ENCODE data around the gene POPDC2.
"Not testable (repeated sequence)": the region's sequence is repeated elsewhere in the genome, so short reads cannot be mapped to it uniquely, and the experiment has no call there.

POPDC2 gene

GRCh38 chr3:119681279-119681678 is 20.9 kb upstream of the POPDC2 start:
- Histone ChIP-seq H3K4me3 (ENCODE audit: low read length) (no peak overlapping the region), H3K4me1 (ENCODE audit: control insufficient read depth, low read depth, low read length) (peaks cover 2% of the 10 kb centered on the region), H3K27ac (ENCODE audit: low read length) (no peak overlapping the region), H3K36me3 (ENCODE audit: control insufficient read depth, low read depth, low read length) (no peaks in the 10 kb centered on the region), H3K9me3 (ENCODE audit: control insufficient read depth, low read depth, low read length) (no peaks in the 10 kb centered on the region), H3K9ac (ENCODE audit: low read length) (no peak overlapping the region), H3K27me3 (ENCODE audit: control insufficient read depth, insufficient read depth, low read length) (no peaks in the 10 kb centered on the region)

GRCh38 chr3:119679874-119680273 is 19.5 kb upstream of the POPDC2 start:
- Histone ChIP-seq H3K27me3 (ENCODE audit: control insufficient read depth, insufficient read depth, low read length) (no peaks in the 10 kb centered on the region), H3K9ac (ENCODE audit: low read length) (no peak overlapping the region), H3K27ac (ENCODE audit: low read length) (no peak overlapping the region)

GRCh38 chr3:119678209-119678608 is 17.8 kb upstream of the POPDC2 start:
- peaks cover 12% of the 10 kb centered on the region for H3K36me3 ChIP-seq (ENCODE audit: control insufficient read depth, low read depth, low read length)
- not testable (repeated sequence) for H3K27me3 ChIP-seq (ENCODE audit: control insufficient read depth, insufficient read depth, low read length); H3K4me3 ChIP-seq (ENCODE audit: low read length); H3K9me3 ChIP-seq (ENCODE audit: control insufficient read depth, low read depth, low read length); H3K27ac ChIP-seq (ENCODE audit: low read length); H3K9ac ChIP-seq (ENCODE audit: low read length); H3K4me1 ChIP-seq (ENCODE audit: control insufficient read depth, low read depth, low read length)

More at GRCh38 chr3:119679874-119680273, 19.5 kb upstream of the POPDC2 start:
- peaks cover 8% of the 10 kb centered on the region for H3K4me1 ChIP-seq (ENCODE audit: control insufficient read depth, low read depth, low read length)
- no peaks in the 10 kb centered on the region for H3K9me3 ChIP-seq (ENCODE audit: control insufficient read depth, low read depth, low read length)
- H3K36me3 ChIP-seq (ENCODE audit: control insufficient read depth, low read depth, low read length), result peaks cover under 1% of the 10 kb centered on the region
- no peak overlapping the region for H3K4me3 ChIP-seq (ENCODE audit: low read length)

GRCh38 chr3:119677641-119677934 is 17.2 kb upstream of the POPDC2 start:
- Histone ChIP-seq H3K4me1 (ENCODE audit: control insufficient read depth, low read depth, low read length) (peaks cover 8% of the 10 kb centered on the region), H3K9ac (ENCODE audit: low read length) (peak overlapping the region; percentile 54), H3K27me3 (ENCODE audit: control insufficient read depth, insufficient read depth, low read length) (no peaks in the 10 kb centered on the region), H3K9me3 (ENCODE audit: control insufficient read depth, low read depth, low read length) (no peaks in the 10 kb centered on the region), H3K27ac (ENCODE audit: low read length) (peak overlapping the region; percentile 69), H3K4me3 (ENCODE audit: low read length) (peak overlapping the region; percentile 75), H3K36me3 (ENCODE audit: control insufficient read depth, low read depth, low read length) (peaks cover 18% of the 10 kb centered on the region)

GRCh38 chr3:119676771-119677640 is 16.6 kb upstream of the POPDC2 start, which contains the start of gene COX17:
Gene COX17 (minus strand): TSS chr3:119677406. CDS start chr3:119677310, 96 bp downstream.
- Histone ChIP-seq H3K9ac (ENCODE audit: low read length) (peak within 1 kb of the TSS; percentile 68), H3K27ac (ENCODE audit: low read length) (peak within 1 kb of the TSS; percentile 69), H3K27me3 (ENCODE audit: control insufficient read depth, insufficient read depth, low read length) (no peaks in the 10 kb centered on the region), H3K4me3 (ENCODE audit: low read length) (peak within 1 kb of the TSS; percentile 81), H3K36me3 (ENCODE audit: control insufficient read depth, low read depth, low read length) (peaks cover 23% of the 10 kb centered on the region), H3K9me3 (ENCODE audit: control insufficient read depth, low read depth, low read length) (no peaks in the 10 kb centered on the region), H3K4me1 (ENCODE audit: control insufficient read depth, low read depth, low read length) (peaks cover 8% of the 10 kb centered on the region)

- Histone ChIP-seq H3K27ac (ENCODE audit: low read length) (no peak overlapping the region), H3K4me3 (ENCODE audit: low read length) (peak overlapping the region; percentile 81), H3K27me3 (ENCODE audit: control insufficient read depth, insufficient read depth, low read length) (no peaks in the 10 kb centered on the region), H3K36me3 (ENCODE audit: control insufficient read depth, low read depth, low read length) (peaks cover 33% of the 10 kb centered on the region), H3K4me1 (ENCODE audit: control insufficient read depth, low read depth, low read length) (peaks cover 8% of the 10 kb centered on the region), H3K9me3 (ENCODE audit: control insufficient read depth, low read depth, low read length) (no peaks in the 10 kb centered on the region), H3K9ac (ENCODE audit: low read length) (peak overlapping the region; percentile 68)
Measured at GRCh38 chr3:119676020-119676419, 15.6 kb upstream of the POPDC2 start.

GRCh38 chr3:119675188-119675874 is 14.9 kb upstream of the POPDC2 start:
- no peaks in the 10 kb centered on the region for H3K9me3 ChIP-seq (ENCODE audit: control insufficient read depth, low read depth, low read length)
- H3K36me3 ChIP-seq (ENCODE audit: control insufficient read depth, low read depth, low read length), result peaks cover 35% of the 10 kb centered on the region
- H3K27me3 ChIP-seq (ENCODE audit: control insufficient read depth, insufficient read depth, low read length), result no peaks in the 10 kb centered on the region
- no peak overlapping the region for H3K9ac ChIP-seq (ENCODE audit: low read length)
- no peak overlapping the region for H3K27ac ChIP-seq (ENCODE audit: low read length)
- H3K4me1 ChIP-seq (ENCODE audit: control insufficient read depth, low read depth, low read length), result peaks cover 8% of the 10 kb centered on the region
- no peak overlapping the region for H3K4me3 ChIP-seq (ENCODE audit: low read length)

GRCh38 chr3:119673875-119674274 is 13.5 kb upstream of the POPDC2 start:
- H3K36me3 ChIP-seq (ENCODE audit: control insufficient read depth, low read depth, low read length), result peaks cover 37% of the 10 kb centered on the region
- H3K27me3 ChIP-seq (ENCODE audit: control insufficient read depth, insufficient read depth, low read length), result no peaks in the 10 kb centered on the region
- peaks cover 8% of the 10 kb centered on the region for H3K4me1 ChIP-seq (ENCODE audit: control insufficient read depth, low read depth, low read length)
- H3K4me3 ChIP-seq (ENCODE audit: low read length), result no peak overlapping the region
- H3K9me3 ChIP-seq (ENCODE audit: control insufficient read depth, low read depth, low read length), result no peaks in the 10 kb centered on the region
- H3K9ac ChIP-seq (ENCODE audit: low read length), result no peak overlapping the region
- no peak overlapping the region for H3K27ac ChIP-seq (ENCODE audit: low read length)

GRCh38 chr3:119672776-119673175 is 12.4 kb upstream of the POPDC2 start:
- H3K36me3 ChIP-seq (ENCODE audit: control insufficient read depth, low read depth, low read length), result peaks cover 40% of the 10 kb centered on the region

GRCh38 chr3:119669906-119670570 is 9.6 kb upstream of the POPDC2 start:
- Histone ChIP-seq H3K4me1 (ENCODE audit: control insufficient read depth, low read depth, low read length) (no peaks in the 10 kb centered on the region), H3K4me3 (ENCODE audit: low read length) (no peak overlapping the region), H3K27ac (ENCODE audit: low read length) (no peak overlapping the region), H3K9ac (ENCODE audit: low read length) (no peak overlapping the region), H3K27me3 (ENCODE audit: control insufficient read depth, insufficient read depth, low read length) (no peaks in the 10 kb centered on the region), H3K9me3 (ENCODE audit: control insufficient read depth, low read depth, low read length) (no peaks in the 10 kb centered on the region), H3K36me3 (ENCODE audit: control insufficient read depth, low read depth, low read length) (peaks cover 40% of the 10 kb centered on the region)

More at GRCh38 chr3:119672776-119673175, 12.4 kb upstream of the POPDC2 start:
- Histone ChIP-seq H3K4me3 (ENCODE audit: low read length) (no peak overlapping the region), H3K27ac (ENCODE audit: low read length) (no peak overlapping the region), H3K9me3 (ENCODE audit: control insufficient read depth, low read depth, low read length) (no peaks in the 10 kb centered on the region), H3K4me1 (ENCODE audit: control insufficient read depth, low read depth, low read length) (peaks cover 8% of the 10 kb centered on the region), H3K9ac (ENCODE audit: low read length) (no peak overlapping the region), H3K27me3 (ENCODE audit: control insufficient read depth, insufficient read depth, low read length) (no peaks in the 10 kb centered on the region)

- Histone ChIP-seq H3K9me3 (ENCODE audit: control insufficient read depth, low read depth, low read length) (no peaks in the 10 kb centered on the region), H3K9ac (ENCODE audit: low read length) (no peak overlapping the region), H3K36me3 (ENCODE audit: control insufficient read depth, low read depth, low read length) (peaks cover 8% of the 10 kb centered on the region), H3K4me3 (ENCODE audit: low read length) (no peak overlapping the region), H3K4me1 (ENCODE audit: control insufficient read depth, low read depth, low read length) (no peaks in the 10 kb centered on the region), H3K27me3 (ENCODE audit: control insufficient read depth, insufficient read depth, low read length) (no peaks in the 10 kb centered on the region), H3K27ac (ENCODE audit: low read length) (no peak overlapping the region)
Measured at GRCh38 chr3:119665954-119666559, 5.7 kb upstream of the POPDC2 start.
